ENCODE results near the gene MIX23. TPM values are rescaled to one million over a fixed set of nuclear protein-coding genes. Genes with fewer than 3 reads are reported as not detected.

Gene MIX23
- total and polyA plus RNA-seq, 2 of the 4 experiments (the other 2 are of a cell fraction) = 10.0 to 26.7 TPM

GRCh38 chr3:122395582-122395981 is 12.6 kb upstream of the MIX23 start:
- ATAC-seq (ENCODE audit: low read depth) = no peak
- no peaks in the 10 kb centered on the region; the same call in 1 of the 2 replicates for H3K36me3 ChIP-seq (ENCODE audit: control insufficient read depth, insufficient read depth, low read length)
- H4K8ac ChIP-seq (ENCODE audit: low read depth in 2 of 2, low read length in 2 of 2) = no peak overlapping the region
- in situ Hi-C loops (cut with MboI; ENCODE audit: low sequenced_read_pairs) = loop anchor here (10.0 kb wide), 1 partner anchor 279 kb away; no protein-coding TSS in a partner anchor
- H3K27ac ChIP-seq (ENCODE audit: insufficient read depth, low read length) = no peak overlapping the region
- H3K79me1 ChIP-seq (ENCODE audit: low read depth in 1 of 2, low read length in 2 of 2) = no peaks in the 10 kb centered on the region; a peak in 1 of 4 replicates
- H2BK5ac ChIP-seq (ENCODE audit: low read depth, low read length, poor library complexity, severe bottlenecking) = no peak overlapping the region
- H3K23ac ChIP-seq (ENCODE audit: low read depth, low read length) = no peak overlapping the region
- H3K4me2 ChIP-seq (ENCODE audit: low read depth, low read length) = no peak overlapping the region
- H3K9me3 ChIP-seq (ENCODE audit: control insufficient read depth, insufficient read depth, low read length) = no peaks in the 10 kb centered on the region
- WGBS, 2 experiments (ENCODE audit: extremely low coverage in 2 of 2, insufficient read length in 1 of 2) = no CpG with 5 or more reads among the region's 3 CpGs
- peaks cover 5% of the 10 kb centered on the region for H3K4me1 ChIP-seq (ENCODE audit: control insufficient read depth, insufficient read depth, low read length)
- no peak overlapping the region for H2AK5ac ChIP-seq (ENCODE audit: low read depth, low read length)
- no peak overlapping the region for H3K4ac ChIP-seq (ENCODE audit: low read depth, low read length)
- H4K20me1 ChIP-seq (ENCODE audit: insufficient read depth, low read length) = no peaks in the 10 kb centered on the region
- H2BK120ac ChIP-seq (ENCODE audit: low read depth, low read length) = no peak overlapping the region
- intact Hi-C loops (cut with micrococcal nuclease) = no loop called here
- no peak overlapping the region for H3K9ac ChIP-seq (ENCODE audit: low read depth, low read length)
- no peaks in the 10 kb centered on the region for H3K9me1 ChIP-seq (ENCODE audit: insufficient read depth, low read length)
- POLR2A ChIA-PET (ENCODE audit: unreplicated experiment) = no interaction called here
- H2AFZ ChIP-seq (replicated peaks; ENCODE audit: low read length, poor library complexity) = no peak overlapping the region
- H3K27me3 ChIP-seq (ENCODE audit: control insufficient read depth, insufficient read depth, low read length) = no peaks in the 10 kb centered on the region
- CTCF ChIA-PET = no interaction called here
- no peak overlapping the region for H4K91ac ChIP-seq (ENCODE audit: insufficient read depth, low read depth, low read length)
- H2BK20ac ChIP-seq (ENCODE audit: low read depth, low read length) = no peak overlapping the region
- TF ChIP-seq, protein P1, sequence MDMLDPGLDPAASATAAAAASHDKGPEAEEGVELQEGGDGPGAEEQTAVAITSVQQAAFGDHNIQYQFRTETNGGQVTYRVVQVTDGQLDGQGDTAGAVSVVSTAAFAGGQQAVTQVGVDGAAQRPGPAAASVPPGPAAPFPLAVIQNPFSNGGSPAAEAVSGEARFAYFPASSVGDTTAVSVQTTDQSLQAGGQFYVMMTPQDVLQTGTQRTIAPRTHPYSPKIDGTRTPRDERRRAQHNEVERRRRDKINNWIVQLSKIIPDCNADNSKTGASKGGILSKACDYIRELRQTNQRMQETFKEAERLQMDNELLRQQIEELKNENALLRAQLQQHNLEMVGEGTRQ (IDR thresholded peaks at IDR 0.05; ENCODE audit: low read depth, low read length) = no peak
- peak; percentile 43 for TF ChIP-seq FOS (IDR thresholded peaks at IDR 0.05; ENCODE audit: low read depth, low read length)
- TF ChIP-seq MXI1 (IDR thresholded peaks at IDR 0.05; ENCODE audit: borderline replicate concordance, low read depth, low read length) = no peak
- no peak overlapping the region for H4K5ac ChIP-seq (ENCODE audit: low read depth, low read length)
- dilution Hi-C loops (cut with HindIII; ENCODE audit: low sequenced_read_pairs, unreplicated experiment) = no loop called here
- no peak for DNase-seq
- H2AK9ac ChIP-seq (replicated peaks; ENCODE audit: low read depth, low read length, poor library complexity) = no peak overlapping the region
- H3K18ac ChIP-seq (ENCODE audit: low read depth, low read length) = no peak overlapping the region
- H3K4me3 ChIP-seq (ENCODE audit: insufficient read depth, low read depth, low read length) = no peak overlapping the region
- no peak overlapping the region for H2BK15ac ChIP-seq (ENCODE audit: low read depth, low read length)
- no peak overlapping the region for H3K14ac ChIP-seq (replicated peaks; ENCODE audit: low read depth, low read length)
- no peak overlapping the region for H3K56ac ChIP-seq (ENCODE audit: extremely low read depth, insufficient read depth, low read length)
- BruUV-seq (replicated peaks) = no TSS peak
